Astrocyte (in vitro differentiated cells and primary cell): ENCODE data around the gene CACNA1A. TPM values are rescaled to one million over a fixed set of nuclear protein-coding genes. Genes with fewer than 3 reads are reported as not detected.

ENCODE experiments used
- DNase-seq: peaks from one replicate; pipeline ENCODE4 v3.0.0-alpha.2; 2010; ENCODE audit warnings: low read depth
- FAIRE-seq: peaks from 2 replicates; lab custom pipeline; 2011; peaks lifted over from hg19 to GRCh38; lab: Jason Lieb, UNC
- H2AFZ ChIP-seq: 2 replicates; pipeline ENCODE4 v1.6.0; 2012; ENCODE audit warnings: low read depth, low read length, inconsistent platforms
- H3K27ac ChIP-seq: 2 replicates; pipeline ENCODE4 v1.5.1; 2011; ENCODE audit warnings: low read depth, low read length, inconsistent platforms
- H3K27me3 ChIP-seq: 2 replicates; pipeline ENCODE4 v1.6.0; 2011; ENCODE audit warnings: low read length, inconsistent platforms; ENCODE audit not compliant: insufficient read depth
- H3K36me3 ChIP-seq: 2 replicates; pipeline ENCODE4 v1.5.1; 2011; ENCODE audit warnings: low read length, inconsistent platforms; ENCODE audit not compliant: insufficient read depth
- H3K4me1 ChIP-seq: 2 replicates; pipeline ENCODE4 v1.5.1; 2011; ENCODE audit warnings: low read length, inconsistent platforms; ENCODE audit not compliant: insufficient read depth
- H3K4me2 ChIP-seq: 2 replicates; pipeline ENCODE4 v1.6.0; 2012; ENCODE audit warnings: low read length, inconsistent platforms
- H3K4me3 ChIP-seq: 2 replicates; pipeline ENCODE4 v1.5.1; 2011; ENCODE audit warnings: low read depth, mild to moderate bottlenecking, low read length, inconsistent platforms; ENCODE audit not compliant: insufficient read depth
- H3K79me2 ChIP-seq: 2 replicates; pipeline ENCODE4 v1.6.0; 2012; ENCODE audit warnings: mild to moderate bottlenecking, low read length, inconsistent platforms; ENCODE audit not compliant: insufficient read depth
- H3K9ac ChIP-seq: 2 replicates; pipeline ENCODE4 v1.6.0; 2012; ENCODE audit warnings: mild to moderate bottlenecking, low read length, inconsistent platforms
- H3K9me3 ChIP-seq: 2 replicates; pipeline ENCODE4 v1.5.1; 2012; ENCODE audit warnings: low read depth, mild to moderate bottlenecking, low read length, inconsistent platforms; ENCODE audit not compliant: insufficient read depth
- H4K20me1 ChIP-seq: 2 replicates; pipeline ENCODE4 v1.6.0; 2012; ENCODE audit warnings: low read length, inconsistent platforms; ENCODE audit not compliant: insufficient read depth
- H3K27ac Mint-ChIP-seq: one replicate; pipeline ENCODE4 v1.8.0; 2021; ENCODE audit warnings: mild to moderate bottlenecking, mixed read lengths; ENCODE audit not compliant: unreplicated experiment
- H3K27me3 Mint-ChIP-seq: one replicate; pipeline ENCODE4 v1.8.0; 2021; ENCODE audit warnings: low read depth, mixed read lengths; ENCODE audit not compliant: unreplicated experiment
- H3K36me3 Mint-ChIP-seq: one replicate; pipeline ENCODE4 v1.8.0; 2021; ENCODE audit warnings: low read depth, mixed read lengths; ENCODE audit not compliant: unreplicated experiment
- H3K4me1 Mint-ChIP-seq: one replicate; pipeline ENCODE4 v1.8.0; 2021; ENCODE audit warnings: low read depth, mixed read lengths; ENCODE audit not compliant: unreplicated experiment
- H3K4me3 Mint-ChIP-seq: one replicate; pipeline ENCODE4 v1.8.0; 2021; ENCODE audit warnings: mild to moderate bottlenecking, moderate library complexity, mixed read lengths; ENCODE audit not compliant: unreplicated experiment
- H3K9me3 Mint-ChIP-seq: one replicate; pipeline ENCODE4 v1.8.0; 2021; ENCODE audit warnings: mild to moderate bottlenecking, mixed read lengths; ENCODE audit not compliant: unreplicated experiment
- CTCF ChIP-seq: IDR thresholded peaks from 2 replicates; pipeline ENCODE4 v1.5.1; 2011; ENCODE audit warnings: low read depth, mild to moderate bottlenecking, inconsistent platforms, low read length, moderate library complexity; ENCODE audit not compliant: insufficient read depth
- EZH2 ChIP-seq: IDR thresholded peaks from 2 replicates; pipeline ENCODE4 v1.6.1; 2012; ENCODE audit warnings: mild to moderate bottlenecking, low read length, inconsistent platforms; ENCODE audit not compliant: insufficient read depth
- total RNA-seq: library from RNA; stranded (reverse); gene quantifications from 2 replicates; pipeline ENCODE4 v1.2.1, GENCODE V29; 2021

Gene CACNA1A
- total RNA-seq, 1 donor from 2014 or later: 9.4 TPM

GRCh38 chr19:13319526-13319925 lies 186.8 kb downstream of the CACNA1A start:
- H3K36me3 Mint-ChIP-seq: peaks cover 2% of the 10 kb centered on the region

GRCh38 chr19:13318190-13318589 lies 188.1 kb downstream of the CACNA1A start:
- H3K27me3 Mint-ChIP-seq: no peaks in the 10 kb centered on the region
- Histone ChIP-seq H3K27me3 (no peaks in the 10 kb centered on the region), H3K9me3 (no peaks in the 10 kb centered on the region), H3K4me1 (no peaks in the 10 kb centered on the region), H4K20me1 (no peaks in the 10 kb centered on the region), H3K79me2 (no peaks in the 10 kb centered on the region), H3K9ac (no peak overlapping the region), H3K4me3 (no peak overlapping the region), H3K4me2 (no peak overlapping the region), H3K36me3 (no peaks in the 10 kb centered on the region), H3K27ac (no peak overlapping the region), H2AFZ (no peak overlapping the region)
- no peak for TF ChIP-seq EZH2
- no peak for TF ChIP-seq CTCF
- no peak overlapping the region for H3K27ac Mint-ChIP-seq
- H3K9me3 Mint-ChIP-seq: peaks cover 21% of the 10 kb centered on the region
- no peak overlapping the region for H3K4me3 Mint-ChIP-seq
- no peak for FAIRE-seq
- H3K36me3 Mint-ChIP-seq: peaks cover 2% of the 10 kb centered on the region
- no peaks in the 10 kb centered on the region for H3K4me1 Mint-ChIP-seq
- no peak for DNase-seq

More at GRCh38 chr19:13319526-13319925, 186.8 kb downstream of the CACNA1A start:
- Histone ChIP-seq H3K36me3 (no peaks in the 10 kb centered on the region), H3K79me2 (no peaks in the 10 kb centered on the region), H3K9me3 (no peaks in the 10 kb centered on the region), H2AFZ (no peak overlapping the region), H3K4me3 (no peak overlapping the region), H4K20me1 (no peaks in the 10 kb centered on the region), H3K9ac (no peak overlapping the region), H3K27ac (no peak overlapping the region), H3K4me2 (no peak overlapping the region), H3K4me1 (no peaks in the 10 kb centered on the region), H3K27me3 (no peaks in the 10 kb centered on the region)
- DNase-seq: no peak
- H3K4me1 Mint-ChIP-seq: no peaks in the 10 kb centered on the region
- H3K9me3 Mint-ChIP-seq: peaks cover 21% of the 10 kb centered on the region
- no peak overlapping the region for H3K4me3 Mint-ChIP-seq
- TF ChIP-seq EZH2: no peak
- no peak for TF ChIP-seq CTCF
- H3K27ac Mint-ChIP-seq: no peak overlapping the region
- no peaks in the 10 kb centered on the region for H3K27me3 Mint-ChIP-seq
- FAIRE-seq: no peak

- no peak overlapping the region for H3K27ac Mint-ChIP-seq
- Histone ChIP-seq H2AFZ (no peak overlapping the region), H3K4me2 (no peak overlapping the region), H3K27ac (no peak overlapping the region), H3K36me3 (no peaks in the 10 kb centered on the region), H3K4me1 (no peaks in the 10 kb centered on the region), H4K20me1 (no peaks in the 10 kb centered on the region), H3K27me3 (no peaks in the 10 kb centered on the region), H3K9me3 (no peaks in the 10 kb centered on the region), H3K9ac (no peak overlapping the region), H3K4me3 (no peak overlapping the region), H3K79me2 (no peaks in the 10 kb centered on the region)
- FAIRE-seq (no peak), DNase-seq (no peak)
- H3K27me3 Mint-ChIP-seq: no peaks in the 10 kb centered on the region
- H3K4me3 Mint-ChIP-seq: no peak overlapping the region
- peaks cover 11% of the 10 kb centered on the region for H3K9me3 Mint-ChIP-seq
- H3K36me3 Mint-ChIP-seq: peaks cover 2% of the 10 kb centered on the region
- H3K4me1 Mint-ChIP-seq: no peaks in the 10 kb centered on the region
- TF ChIP-seq EZH2 (no peak), CTCF (no peak)
Observed at GRCh38 chr19:13315495-13315894, 190.8 kb downstream of the CACNA1A start.
